GM21515 (cell line): ENCODE data around the gene PRKAR1A.
"Not testable (repeated sequence)": the region's sequence is repeated elsewhere in the genome, so short reads cannot be mapped to it uniquely, and the experiment has no call there.

Experiments
- ATAC-seq: cut with Tn5 transposase; IDR thresholded peaks from one replicate; pipeline ENCODE4 v1.9.1; 2021; ENCODE audit not compliant: unreplicated experiment

Gene PRKAR1A

DNA sequence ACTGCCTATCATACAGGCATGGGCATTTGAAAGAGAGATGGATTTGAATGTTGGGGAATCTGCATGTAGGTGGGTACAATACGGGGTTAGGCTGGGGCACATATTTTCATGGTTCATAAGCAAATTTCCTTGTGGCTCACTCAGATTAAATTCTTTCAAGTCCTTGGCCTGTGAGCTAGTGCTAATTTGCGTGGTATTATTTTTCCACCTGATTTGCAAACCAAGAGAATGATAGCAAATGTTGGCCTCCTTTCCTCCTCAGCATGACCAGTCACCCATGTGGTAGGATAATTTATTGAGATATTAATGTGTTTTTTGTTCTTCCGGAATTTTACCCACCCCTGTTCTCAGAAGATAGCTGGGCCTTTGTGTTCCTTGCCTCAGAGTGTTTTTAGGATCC lies 66.0 kb downstream of the PRKAR1A start:
- no peak for ATAC-seq

DNA sequence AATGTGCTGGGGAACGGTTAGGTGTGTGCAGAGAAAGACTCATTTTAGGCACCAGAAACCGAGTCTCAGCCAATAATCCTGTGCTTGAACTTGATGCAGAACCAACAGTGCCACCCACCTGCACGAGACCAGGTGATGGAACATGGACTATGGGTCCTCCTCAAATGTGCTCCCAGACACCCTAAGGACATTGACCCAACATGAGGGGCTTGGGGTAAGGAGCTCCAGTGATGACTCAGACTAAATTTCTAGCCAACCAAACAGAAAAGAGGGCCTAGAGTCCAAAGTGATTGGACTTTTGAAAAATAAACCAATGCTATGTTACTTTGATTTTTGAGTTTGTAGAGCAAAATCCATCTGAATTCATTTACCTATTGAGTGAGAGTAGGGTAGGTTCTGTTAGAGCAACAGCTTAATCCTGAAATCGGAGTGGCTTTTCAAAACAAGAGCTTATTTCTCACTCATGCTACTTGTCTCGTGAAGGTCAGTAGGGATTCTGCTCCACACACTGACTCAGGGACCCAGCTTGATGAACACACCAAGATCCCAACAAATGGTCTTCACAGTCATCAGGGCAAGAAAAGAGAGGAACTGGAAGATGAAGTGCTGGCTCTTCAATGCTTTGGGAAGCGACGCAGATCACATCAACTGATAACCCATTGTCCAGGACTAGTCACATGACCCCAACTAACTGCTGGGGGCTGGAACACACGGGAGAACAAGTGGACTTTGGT lies 67.1 kb downstream of the PRKAR1A start:
- no peak for ATAC-seq

DNA sequence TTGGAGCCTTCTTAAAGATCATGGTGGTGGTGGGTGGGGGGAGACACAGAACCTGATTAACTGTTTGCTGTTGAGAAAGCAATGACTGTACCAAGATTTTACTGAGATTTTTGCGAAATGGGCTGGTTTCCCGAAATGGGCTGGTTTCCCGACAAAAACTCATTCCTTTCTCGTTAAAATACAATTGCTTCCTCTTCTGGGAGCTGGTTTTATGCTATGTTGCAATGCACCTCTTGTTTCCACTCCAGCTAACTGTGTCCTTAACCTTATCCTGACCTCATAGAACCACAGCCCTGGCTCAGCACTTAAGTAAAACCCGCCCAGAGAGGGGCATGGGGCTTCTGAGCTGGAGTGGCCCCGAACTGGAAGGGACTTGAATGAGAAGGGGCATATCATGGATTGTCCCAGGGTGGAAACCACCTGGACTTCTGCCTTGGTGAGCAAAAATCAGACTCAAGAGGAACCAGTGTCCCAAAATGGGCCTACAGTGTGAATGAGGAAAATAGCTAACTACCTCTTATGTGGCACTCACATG lies 68.1 kb downstream of the PRKAR1A start:
- no peak for ATAC-seq

DNA sequence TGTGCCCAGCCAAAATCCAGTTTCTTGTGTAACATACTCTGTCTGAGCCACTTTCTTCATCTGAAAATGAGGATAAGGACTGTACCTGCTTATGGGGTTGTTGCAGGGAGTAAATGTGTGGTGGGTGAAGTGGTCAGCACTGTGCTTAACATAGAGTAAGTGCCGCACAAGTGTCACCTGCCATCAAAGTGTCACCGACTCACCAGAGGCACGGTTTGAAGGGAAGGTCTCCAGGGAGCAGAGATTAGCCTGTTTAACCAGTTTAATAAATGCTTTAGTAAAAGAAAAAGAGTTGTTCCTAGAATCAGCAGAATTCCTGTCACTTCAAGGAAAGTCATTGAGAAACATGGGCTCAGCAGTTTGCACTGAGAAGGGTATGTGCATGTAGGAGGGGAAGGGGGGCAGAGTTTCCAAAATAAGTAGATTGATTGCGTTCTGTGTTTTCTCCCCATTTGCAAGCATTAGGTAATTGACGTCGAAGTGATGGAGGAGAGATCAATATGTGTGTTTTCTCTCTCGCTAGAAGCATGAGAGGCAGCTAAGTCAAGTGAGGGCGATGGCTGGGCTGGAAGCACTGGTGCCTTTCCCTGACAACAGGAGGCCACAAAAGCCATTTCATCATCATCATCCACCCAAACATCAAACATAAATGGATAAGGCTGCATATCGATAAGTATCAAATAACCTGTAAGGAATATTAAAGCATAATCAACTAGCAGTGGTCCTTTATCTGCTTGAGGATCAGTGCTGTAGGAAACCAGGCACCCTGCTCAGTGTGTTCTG lies 69.8 kb downstream of the PRKAR1A start:
- ATAC-seq, result no peak

DNA sequence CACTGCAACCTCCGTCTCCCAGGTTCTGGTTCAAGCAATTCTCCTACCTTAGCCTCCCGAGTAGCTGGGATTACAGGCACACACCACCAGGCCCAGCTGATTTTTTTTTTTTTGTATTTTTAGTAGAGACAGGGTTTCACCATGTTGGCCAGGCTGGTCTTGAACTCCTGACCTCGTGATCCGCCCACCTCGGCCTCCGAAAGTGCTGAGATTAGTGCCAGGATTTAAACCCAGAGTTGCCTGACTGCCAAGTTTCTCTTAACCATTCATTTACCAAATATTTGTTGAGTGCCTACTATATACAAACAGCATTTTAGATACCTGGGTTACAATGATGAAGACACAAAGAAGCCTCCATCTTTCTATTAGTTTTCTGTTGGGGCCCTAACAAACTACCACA lies 70.6 kb downstream of the PRKAR1A start:
- not testable (repeated sequence) for ATAC-seq

DNA sequence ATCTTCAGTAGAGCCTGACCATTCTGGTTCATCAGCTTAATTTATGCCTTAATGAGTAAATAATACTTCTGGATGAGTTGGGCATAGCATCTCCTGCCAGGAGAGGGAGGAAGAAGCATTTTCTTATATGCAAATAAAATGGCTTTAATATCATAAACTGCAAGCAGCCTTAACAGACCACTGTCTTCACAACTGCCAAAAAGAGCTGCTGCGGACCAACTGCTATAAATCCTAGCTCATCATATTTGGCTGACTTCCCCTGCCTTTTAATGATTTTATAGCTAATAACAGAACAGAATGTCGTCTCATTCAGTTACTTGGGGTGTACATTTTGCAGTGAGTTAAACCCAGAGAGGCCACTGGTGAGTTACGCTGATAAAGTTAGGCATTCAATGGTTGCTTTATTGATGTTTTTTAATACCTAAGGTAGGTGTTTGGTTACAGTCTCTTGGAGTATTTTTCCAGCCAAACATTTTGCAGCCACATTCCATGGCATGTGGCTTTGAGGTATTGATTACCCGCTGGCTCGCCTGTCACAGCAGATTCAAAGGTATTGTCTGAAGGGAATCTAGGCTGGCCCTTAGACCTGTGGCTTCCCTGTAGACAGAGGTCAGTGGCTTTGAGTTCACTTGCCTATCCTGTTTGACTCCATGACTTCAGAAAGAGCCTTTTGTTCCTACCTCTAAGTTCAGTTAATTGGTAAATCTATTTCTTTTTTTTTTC lies 72.5 kb downstream of the PRKAR1A start:
- no peak for ATAC-seq

DNA sequence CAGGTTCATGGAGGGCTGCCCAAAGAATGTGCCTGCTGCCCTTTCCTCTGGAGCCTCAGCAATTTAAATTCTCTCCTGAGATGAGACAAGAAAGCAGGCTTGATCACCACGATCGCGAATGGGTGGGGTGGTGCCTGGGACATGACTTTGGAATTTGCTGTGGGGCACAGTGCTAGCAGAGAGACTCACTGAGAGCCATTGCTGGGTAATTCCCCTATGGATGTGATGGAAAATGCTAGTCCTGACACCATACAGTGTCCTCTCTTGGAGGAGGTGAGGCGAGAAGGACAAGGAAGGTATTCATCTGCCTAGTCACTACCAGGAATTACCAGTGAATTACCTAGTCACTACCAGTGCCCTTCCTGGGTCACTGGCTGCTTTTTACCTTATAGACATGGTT lies 73.4 kb downstream of the PRKAR1A start:
- no peak for ATAC-seq

DNA sequence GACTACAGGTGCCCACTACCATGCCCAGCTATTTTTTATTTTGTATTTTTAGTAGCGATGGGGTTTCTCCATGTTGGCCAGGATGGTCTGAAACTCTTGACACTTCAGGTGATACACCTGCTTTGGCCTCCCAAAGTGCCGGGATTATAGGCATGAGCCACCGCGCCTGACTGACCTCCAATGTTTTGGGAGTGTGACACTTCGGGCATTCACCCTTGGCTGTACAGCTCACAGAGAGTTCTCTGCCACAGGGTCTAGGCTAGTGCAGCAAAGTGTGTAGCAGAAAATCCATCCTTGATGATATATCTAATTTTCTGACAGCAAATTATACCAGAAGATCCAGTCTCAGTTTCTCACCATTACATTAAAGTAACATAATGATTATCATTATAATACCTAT lies 74.8 kb downstream of the PRKAR1A start:
- ATAC-seq, result no peak

DNA sequence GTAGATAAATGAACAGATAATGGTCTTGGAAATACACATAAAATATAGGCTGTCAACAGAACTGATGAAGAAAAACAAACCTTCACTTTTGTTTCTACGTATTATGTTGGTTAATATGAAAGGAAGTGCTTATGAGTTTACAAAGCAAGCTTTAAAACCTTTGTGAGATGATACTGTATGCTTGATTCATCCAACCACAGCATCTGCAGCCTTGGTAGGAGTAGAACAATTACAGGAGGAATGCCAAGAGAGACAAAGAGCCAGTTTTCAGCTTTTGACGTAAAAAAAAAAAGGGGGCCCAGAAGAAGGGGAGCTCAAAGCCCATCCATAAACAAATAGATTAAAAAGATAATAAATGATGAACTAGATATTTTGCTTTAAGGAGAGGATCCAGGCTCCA lies 75.6 kb downstream of the PRKAR1A start:
- no peak for ATAC-seq

DNA sequence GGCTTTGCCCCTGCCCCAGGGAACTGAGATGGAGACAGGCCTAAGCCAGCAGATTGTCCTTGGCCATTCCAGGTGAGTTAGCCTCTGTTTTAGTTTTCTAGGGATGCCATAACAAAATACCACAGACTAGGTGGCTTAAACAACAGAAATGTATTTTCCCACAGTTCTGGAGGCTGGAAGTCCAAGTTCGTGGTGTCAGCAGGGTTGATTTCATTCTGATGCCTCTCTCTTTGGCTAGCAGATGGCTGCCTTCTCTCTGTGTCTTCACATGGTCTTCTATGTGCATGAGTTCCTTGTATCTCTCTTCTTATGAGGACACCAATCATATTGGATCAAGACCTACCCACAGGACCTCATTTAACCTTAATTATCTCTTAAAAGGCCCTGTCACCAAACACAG lies 76.1 kb downstream of the PRKAR1A start:
- no peak for ATAC-seq

DNA sequence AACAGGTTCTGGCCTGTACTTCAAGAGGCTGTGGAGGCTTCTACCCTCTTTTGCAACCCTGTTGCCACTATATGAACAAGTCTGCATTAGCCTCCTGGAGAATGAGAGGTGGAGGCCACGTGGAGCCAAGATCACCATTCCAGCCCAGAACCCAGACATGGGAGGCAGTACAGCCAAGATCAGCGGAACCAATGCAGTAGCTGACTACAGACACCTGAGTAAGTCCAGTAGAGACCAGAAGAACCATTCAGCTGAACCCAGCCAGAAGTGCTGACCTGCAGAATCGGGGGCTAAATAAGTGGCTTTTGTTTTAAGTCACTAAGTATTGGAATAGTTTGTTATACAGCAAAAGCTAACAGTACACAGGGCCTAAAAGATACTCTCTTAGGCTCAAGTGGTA lies 76.9 kb downstream of the PRKAR1A start:
- ATAC-seq, result no peak

DNA sequence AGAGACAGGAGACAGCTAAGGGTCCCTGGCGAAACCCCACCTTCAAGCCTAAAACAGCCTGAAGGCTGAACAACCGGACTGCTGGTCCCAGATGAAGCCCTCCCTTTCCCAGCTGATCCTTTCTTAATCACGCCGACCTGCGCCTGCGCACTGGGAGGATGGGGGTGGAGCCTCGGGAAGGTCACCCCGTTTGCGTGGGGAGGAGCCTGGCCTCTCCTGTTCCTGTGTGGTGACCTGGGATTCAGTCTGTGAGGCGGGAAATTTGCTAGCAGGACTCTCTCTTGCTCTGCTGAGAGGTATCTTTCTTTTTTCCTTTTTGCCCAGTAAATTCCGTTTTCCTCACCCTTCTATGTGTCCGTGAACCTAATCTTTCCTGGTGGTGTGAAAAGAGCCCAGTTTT lies 79.4 kb downstream of the PRKAR1A start:
- no peak for ATAC-seq

DNA sequence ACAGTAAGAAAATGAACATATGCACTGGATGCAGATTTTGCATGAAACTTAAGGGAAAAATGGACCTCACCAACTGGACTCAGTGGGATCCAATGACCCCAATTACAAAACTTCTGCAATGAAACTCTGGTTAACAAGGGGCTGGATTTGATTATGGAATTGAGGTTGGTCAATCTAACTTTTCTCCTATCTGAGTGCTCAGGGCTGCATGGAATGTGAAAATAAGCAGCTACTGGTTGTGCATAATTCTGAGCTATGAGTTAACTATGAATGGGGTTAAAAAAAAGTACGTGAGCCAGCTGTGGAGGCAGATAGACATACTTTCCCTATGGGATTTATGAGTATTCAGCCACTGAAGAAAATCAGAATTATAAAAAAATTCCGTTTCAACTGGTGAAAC lies 79.8 kb downstream of the PRKAR1A start:
- ATAC-seq, result no peak

DNA sequence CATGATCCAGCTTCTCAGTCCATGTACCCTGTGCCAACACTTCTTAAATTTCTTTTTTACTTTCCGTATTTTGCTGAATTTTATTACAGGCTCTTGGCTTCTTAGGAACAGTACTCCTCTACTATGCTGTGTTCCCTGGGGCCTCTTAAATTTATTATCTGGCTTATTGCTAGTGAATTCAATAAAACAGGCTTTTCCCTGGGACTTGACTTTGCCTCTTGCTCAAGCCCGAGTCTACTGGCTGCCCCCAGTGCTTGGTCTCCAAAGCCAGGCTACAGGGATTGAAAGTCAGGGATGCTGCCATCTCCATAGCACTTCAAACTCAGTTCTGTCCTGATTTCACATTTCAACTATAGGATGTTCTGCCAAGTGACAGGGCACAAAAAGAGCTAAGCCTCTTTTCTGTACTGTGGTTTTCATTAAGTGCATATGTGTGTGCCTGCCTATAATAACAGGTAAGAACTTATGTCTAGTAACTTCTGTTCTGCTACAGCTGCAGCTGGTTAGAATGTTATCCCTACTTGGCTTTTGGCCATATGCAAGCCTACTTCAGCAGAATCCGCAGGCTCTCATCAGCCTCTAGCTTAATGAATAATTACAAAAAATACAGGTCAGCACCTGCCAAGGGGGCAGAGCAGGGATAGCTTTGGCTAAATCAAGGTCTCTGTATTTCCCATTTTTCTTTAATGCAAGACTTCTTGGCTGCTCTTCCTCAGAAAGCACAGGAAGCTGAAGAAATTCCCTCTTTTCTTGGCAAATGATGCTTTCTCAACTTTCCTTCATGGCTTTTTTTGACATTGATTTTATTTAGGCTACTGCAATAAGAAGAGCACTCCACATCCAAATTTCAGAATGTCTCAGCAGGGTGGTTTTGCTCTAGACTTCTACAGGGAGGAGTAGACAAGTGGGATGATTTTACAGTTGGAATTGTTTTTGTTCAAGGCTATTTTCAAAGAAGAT lies 80.7 kb downstream of the PRKAR1A start:
- no peak for ATAC-seq

DNA sequence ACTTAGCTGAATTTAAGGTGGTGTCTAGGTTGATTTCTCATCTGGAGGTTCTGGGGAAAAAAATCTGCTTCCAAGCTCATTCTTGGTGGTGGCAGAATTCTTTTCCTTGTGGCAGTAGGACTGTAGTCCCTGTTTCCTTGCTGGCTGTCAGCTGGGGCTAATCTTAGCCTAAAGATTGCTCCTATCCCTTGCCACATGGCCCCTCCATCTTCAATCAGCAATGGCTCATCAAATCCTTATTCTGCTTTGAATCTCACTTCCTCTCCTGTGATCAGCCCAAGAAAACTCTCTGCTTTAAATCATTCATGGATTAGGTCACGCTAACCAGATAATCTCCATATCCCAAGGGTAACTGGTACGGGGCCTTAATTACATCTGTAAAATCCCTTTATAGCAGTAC lies 82.3 kb downstream of the PRKAR1A start:
- no peak for ATAC-seq

DNA sequence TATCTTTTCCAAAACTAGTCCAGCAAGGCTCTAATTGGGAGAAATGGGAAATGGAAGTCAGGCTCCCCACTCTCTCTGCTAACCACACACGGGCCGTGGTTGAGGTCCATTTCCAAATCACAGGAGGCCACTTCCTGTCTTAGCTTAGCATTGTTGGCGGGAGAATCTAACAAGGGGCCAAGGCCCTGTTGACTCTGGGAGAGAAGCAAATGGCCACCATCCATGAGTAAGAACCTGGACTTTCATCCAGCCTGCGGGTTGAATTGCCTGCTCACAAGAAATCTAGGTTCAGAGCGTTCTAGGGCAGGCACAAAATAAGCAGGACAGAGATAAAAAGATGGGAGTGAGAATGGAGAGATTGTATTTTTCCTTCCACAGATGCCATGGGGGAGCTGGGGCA lies 83.3 kb downstream of the PRKAR1A start:
- no peak for ATAC-seq

DNA sequence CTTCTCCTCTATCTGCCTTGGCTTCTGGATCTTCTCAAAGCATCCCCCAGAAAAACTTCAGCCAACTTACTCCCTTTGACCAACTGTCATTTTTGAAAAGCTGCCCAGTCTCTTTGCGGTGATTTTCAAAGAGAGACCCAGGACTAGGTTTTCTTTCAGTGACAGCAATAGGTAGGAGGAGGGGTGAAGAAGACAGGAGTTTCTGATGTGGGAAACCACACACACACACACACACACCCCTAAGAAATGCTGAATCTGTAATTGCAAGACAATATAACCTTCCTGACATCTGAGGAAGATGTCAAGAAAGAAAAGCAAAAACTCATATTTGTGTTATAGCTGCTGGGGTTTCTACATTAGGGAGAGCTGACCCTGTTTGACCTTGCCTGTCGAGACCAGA lies 83.8 kb downstream of the PRKAR1A start:
- ATAC-seq, result no peak

DNA sequence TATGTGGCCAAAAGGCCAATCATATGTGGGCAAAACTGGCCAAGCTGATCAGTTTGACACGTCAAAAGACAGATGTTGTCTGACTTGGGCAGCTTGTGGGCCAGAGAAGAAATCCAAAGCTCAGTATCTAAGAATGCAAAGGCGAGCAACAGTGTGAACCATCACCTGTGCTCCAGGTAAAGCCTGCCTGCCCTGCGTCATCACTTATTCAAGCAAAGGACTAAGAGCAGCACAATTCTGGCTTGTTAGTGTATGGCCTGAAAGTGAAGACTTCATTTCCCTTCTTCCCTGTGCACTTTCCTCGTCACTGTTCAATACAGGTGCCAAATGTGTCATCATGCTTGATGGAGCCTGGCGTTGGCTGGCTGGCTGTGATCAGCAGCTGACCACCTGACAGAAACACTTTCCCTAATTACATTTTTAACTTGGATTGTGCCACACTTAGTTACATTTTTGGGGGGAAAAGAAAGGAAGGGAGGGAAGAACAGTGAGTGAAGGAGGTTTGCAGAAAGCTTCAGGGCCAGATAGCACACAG lies 84.2 kb downstream of the PRKAR1A start:
- no peak for ATAC-seq

DNA sequence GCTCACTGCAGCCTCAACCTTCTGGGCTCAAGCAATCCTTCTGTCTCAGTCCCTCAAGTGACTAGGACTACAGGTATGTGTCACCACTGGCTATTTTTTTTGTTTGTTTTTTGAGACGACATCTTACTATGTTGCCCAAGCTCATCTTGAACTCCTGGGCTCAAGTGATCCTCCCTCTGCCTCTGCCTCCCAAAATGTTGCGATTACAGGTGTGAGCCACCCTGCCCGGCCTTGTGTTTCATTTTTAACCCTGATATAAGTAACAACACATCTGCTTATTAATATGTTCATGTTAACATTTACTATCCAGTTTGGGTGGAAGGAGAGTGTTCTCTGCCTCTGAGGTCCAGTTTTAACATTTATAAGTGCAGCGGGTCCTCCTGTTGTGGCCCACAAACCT lies 85.8 kb downstream of the PRKAR1A start:
- no peak for ATAC-seq

DNA sequence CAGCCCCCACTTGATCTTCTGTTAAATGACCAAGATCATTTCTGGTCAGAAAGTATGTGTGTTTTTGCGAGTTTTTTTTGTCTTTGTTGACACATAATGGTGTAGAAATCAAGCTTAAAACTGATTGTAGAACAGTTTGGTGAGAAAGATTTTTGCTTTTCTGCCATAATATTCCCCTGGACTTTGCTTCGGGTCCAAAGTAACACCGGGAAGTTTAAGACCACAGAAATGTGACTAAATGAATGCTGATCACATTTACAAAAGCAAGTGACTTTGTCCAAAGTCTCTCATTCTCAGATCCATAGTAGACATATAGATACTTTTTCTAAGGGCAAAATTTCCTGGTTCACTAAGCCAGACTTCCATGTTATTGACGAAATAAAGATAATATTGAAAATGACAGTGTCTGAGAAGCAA lies 86.3 kb downstream of the PRKAR1A start:
- no peak for ATAC-seq
